HepG2 (cell line): Measurements from ENCODE around the gene SCN9A. TPM values are rescaled to one million over a fixed set of nuclear protein-coding genes. Genes with fewer than 3 reads are reported as not detected.

Source experiments
- ATAC-seq: fragments of 200-7000 bp; cut with Tn5 transposase; 3 replicates; pipeline ENCODE4 v1.9.1; 2020; ENCODE audit warnings: mild to moderate bottlenecking, moderate library complexity
- BruUV-seq: library from RNA; stranded (reverse); fragments of 400-500 nt; replicated peaks from 2 replicates; lab custom pipeline; 2021; lab: Mats Ljungman, UMichigan
- CTCF ChIA-PET: fragments of 300-600 bp; formaldehyde crosslinking; extraction: SDS; loops from one replicate; lab custom pipeline; 2021; ENCODE audit warnings: low total read pairs, inconsistent platforms, low intra/inter-chr PET ratio; lab: Yijun Ruan, JAX
- POLR2A ChIA-PET: fragments of 350-600 bp; sonication (Branson Sonifier 250); formaldehyde crosslinking; loops from one replicate; lab custom pipeline; 2020; ENCODE audit warnings: antibody characterized with exemption, inconsistent platforms; lab: Yijun Ruan, JAX
- DNase-seq: peaks from one replicate; pipeline ENCODE4 v3.0.0-alpha.2; 2015; ENCODE audit warnings: low spot score
- FAIRE-seq: peaks from 3 replicates; lab custom pipeline; 2011; peaks lifted over from hg19 to GRCh38; lab: Jason Lieb, UNC
- H2AFZ ChIP-seq: one replicate; pipeline ENCODE4 v1.6.1; 2011; ENCODE audit warnings: low read length, inconsistent platforms
- H3K27ac ChIP-seq: fragments of 300-600 bp; 3 replicates; pipeline ENCODE4 v1.8.0; 2011; ENCODE audit warnings: mixed run types, mild to moderate bottlenecking, mixed read lengths, low read length, inconsistent platforms; ENCODE audit not compliant: insufficient read depth; ENCODE audit errors: extremely low read length
- H3K27me3 ChIP-seq, 2 experiments: fragments of 200-600 bp in 1 of 2; 2 replicates in 1 of 2; 3 replicates in 1 of 2; pipeline versions ENCODE4 v1.6.0 to v1.8.0; 2011; ENCODE audit warnings: low read length in 2 of 2, mild to moderate bottlenecking in 2 of 2, moderate library complexity in 2 of 2, inconsistent platforms in 1 of 2; ENCODE audit not compliant: insufficient read depth in 2 of 2, control insufficient read depth in 1 of 2
- H3K36me3 ChIP-seq, 2 experiments: fragments of 200-600 bp in 1 of 2; replicated peaks in 1 of 2; 2 replicates in 1 of 2; 3 replicates in 1 of 2; pipeline versions ENCODE4 v1.5.1 to v1.8.0; 2011; ENCODE audit warnings: low read length in 2 of 2, inconsistent platforms in 1 of 2; ENCODE audit not compliant: insufficient read depth in 2 of 2, control insufficient read depth in 1 of 2
- H3K4me1 ChIP-seq: 2 replicates; pipeline ENCODE4 v1.5.1; 2012; ENCODE audit warnings: low read length, inconsistent platforms; ENCODE audit not compliant: insufficient read depth
- H3K4me2 ChIP-seq: 2 replicates; pipeline ENCODE4 v1.6.0; 2011; ENCODE audit warnings: low read depth, low read length, inconsistent platforms
- H3K4me3 ChIP-seq, 3 experiments: fragments of 200-600 bp in 1 of 3; sonication (generic), shearing (Covaris generic) in 1 of 3; replicated peaks in 1 of 3; 2 replicates each; pipeline ENCODE4 v1.5.1; 2011 to 2016; ENCODE audit warnings: low read length in 3 of 3, inconsistent platforms in 2 of 3, low read depth in 2 of 3, mild to moderate bottlenecking in 2 of 3, control low read depth in 1 of 3, mixed read lengths in 1 of 3; ENCODE audit not compliant: insufficient read depth in 1 of 3
- H3K79me2 ChIP-seq: one replicate; pipeline ENCODE4 v1.6.1; 2011; ENCODE audit warnings: low read length, inconsistent platforms; ENCODE audit not compliant: insufficient read depth
- H3K9ac ChIP-seq: 2 replicates; pipeline ENCODE4 v1.6.0; 2011; ENCODE audit warnings: mild to moderate bottlenecking, low read depth, low read length, inconsistent platforms; ENCODE audit not compliant: insufficient read depth
- H3K9me3 ChIP-seq: 2 replicates; pipeline ENCODE4 v1.5.1; 2012; ENCODE audit warnings: mild to moderate bottlenecking, low read length
- H4K20me1 ChIP-seq: 2 replicates; pipeline ENCODE4 v1.6.0; 2011; ENCODE audit warnings: inconsistent platforms, mild to moderate bottlenecking, low read length, moderate library complexity; ENCODE audit not compliant: insufficient read depth
- HDAC1 ChIP-seq: sonication (generic); formaldehyde crosslinking; IDR thresholded peaks from 2 replicates; pipeline ENCODE4 v1.5.1; 2020; ENCODE audit warnings: mild to moderate bottlenecking, missing genetic modification reagents
- HDAC2 ChIP-seq: sonication (generic); formaldehyde crosslinking; IDR thresholded peaks from 2 replicates; pipeline ENCODE4 v1.4.0; 2020; ENCODE audit warnings: missing genetic modification reagents
- KLF11 ChIP-seq: IDR thresholded peaks from 2 replicates; pipeline ENCODE4 v1.6.1; 2016; ENCODE audit warnings: missing compliant biosample characterization
- MIER3 ChIP-seq: IDR thresholded peaks from 2 replicates; pipeline ENCODE4 v1.6.1; 2016; ENCODE audit warnings: missing compliant biosample characterization, borderline replicate concordance
- RFX1 ChIP-seq: fragments of 450-650 bp; IDR thresholded peaks from 2 replicates; pipeline ENCODE4 v1.6.1; 2017
- SOX5 ChIP-seq: IDR thresholded peaks from 2 replicates; pipeline ENCODE4 v1.6.1; 2016; ENCODE audit warnings: borderline replicate concordance
- ZNF354B ChIP-seq: sonication (generic); formaldehyde crosslinking; IDR thresholded peaks from 2 replicates; pipeline ENCODE4 v1.8.0; 2022; ENCODE audit warnings: mild to moderate bottlenecking, missing genetic modification reagents
- ZNF644 ChIP-seq: IDR thresholded peaks from 2 replicates; pipeline ENCODE4 v1.6.1; 2016; ENCODE audit warnings: low read depth
- WGBS: methylation state at CpG from one replicate; pipeline ENCODE4 v1.1.6; 2017; ENCODE audit warnings: low lambda C conversion rate; 5-methylcytosine and 5-hydroxymethylcytosine counted together
- in situ Hi-C: cut with HindIII; loops from 2 replicates; pipeline ENCODE4 v1.10.0; 2017; ENCODE audit warnings: low pct_unique_long_range_greater_than_20kb; ENCODE audit not compliant: extremely low pct_ligation_motif_present
- intact Hi-C: fragments of 100-400 bp; cut with micrococcal nuclease; formaldehyde crosslinking; loops from one replicate; pipeline ENCODE4 v1.10.0; 2022; ENCODE audit not compliant: unreplicated experiment
- polyA plus RNA-seq, 8 experiments: library from polyadenylated mRNA; depleted of rRNA in 3 of 8; stranded (reverse) in 7 of 8; unstranded in 1 of 8; fragments of >200 nt; fragmentation: Illumina TruSeq in 4 of 8; extraction: Trizol in 4 of 8; gene quantifications; 2 replicates each; pipeline versions ENCODE4 v1.2.1 to v1.2.3, GENCODE V29; 2011 to 2016; ENCODE audit warnings: low read depth in 4 of 8, missing spikeins in 1 of 8, mixed read lengths in 1 of 8; ENCODE audit not compliant: insufficient read depth in 1 of 8
- total RNA-seq, 5 experiments: library from RNA; depleted of rRNA; stranded (reverse); fragments of >200 nt; fragmentation: Illumina TruSeq; extraction: Trizol; gene quantifications; 2 replicates each; pipeline ENCODE4 v1.2.3, GENCODE V29; 2016; ENCODE audit warnings: low read depth in 1 of 5
- TF ChIP-seq, protein P1 (sequence below): sonication (generic); formaldehyde crosslinking; conservative IDR thresholded peaks from 2 replicates; pipeline ENCODE4 v1.8.1; 2023; ENCODE audit warnings: missing genetic modification reagents
- TF ChIP-seq, protein P2 (sequence below): sonication (generic); formaldehyde crosslinking; IDR thresholded peaks from 2 replicates; pipeline ENCODE4 v1.4.0; 2020; ENCODE audit warnings: missing genetic modification reagents
- TF ChIP-seq, protein P3 (sequence below): sonication (generic); formaldehyde crosslinking; IDR thresholded peaks from 2 replicates; pipeline ENCODE4 v1.5.0; 2020; ENCODE audit warnings: missing genetic modification reagents
- TF ChIP-seq, protein P4 (sequence below): IDR thresholded peaks from 2 replicates; pipeline ENCODE4 v1.6.1; 2016; ENCODE audit warnings: low read depth
- TF ChIP-seq, protein P5 (sequence below): sonication (generic); formaldehyde crosslinking; IDR thresholded peaks from 2 replicates; pipeline ENCODE4 v1.5.0; 2020; ENCODE audit warnings: missing genetic modification reagents, mild to moderate bottlenecking, borderline replicate concordance
- TF ChIP-seq, protein P6 (sequence below): IDR thresholded peaks from 2 replicates; pipeline ENCODE4 v1.4.0; 2020; ENCODE audit warnings: mild to moderate bottlenecking, missing genetic modification reagents

SCN9A gene
- total and polyA plus RNA-seq, 2 of the 13 experiments (the other 11 are each of a cell fraction or from before 2014, with no cell fraction given), result 15.3 to 24.3 TPM

DNA sequence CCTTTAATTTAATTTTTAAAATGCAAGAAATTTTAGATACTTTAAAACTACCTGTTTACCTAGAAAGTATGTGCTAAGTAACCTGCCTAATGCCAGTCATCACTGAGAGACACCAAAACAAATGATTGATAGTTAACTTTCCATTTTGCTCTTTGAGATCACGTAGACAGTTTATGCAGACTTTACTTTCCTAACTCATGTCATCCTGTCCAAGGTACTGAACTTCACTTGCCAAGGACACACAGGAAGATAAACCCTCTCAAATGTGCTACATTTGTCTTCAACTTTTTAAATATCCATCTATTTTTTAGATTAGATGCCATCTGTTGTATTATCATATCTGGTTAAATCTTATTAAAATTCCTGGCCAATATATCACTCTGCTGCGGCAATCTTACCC, 227.9 kb downstream of the SCN9A start:
- peaks cover 32% of the 10 kb centered on the region for H3K4me1 ChIP-seq
- DNase-seq (peak; percentile 36), ATAC-seq (peak; percentile 71), FAIRE-seq (no peak)
- H2AFZ ChIP-seq, result no peak overlapping the region
- H4K20me1 ChIP-seq, result no peaks in the 10 kb centered on the region
- intact Hi-C loops (no loop called here), in situ Hi-C loops (no loop called here)
- no TSS peak for BruUV-seq
- H3K4me2 ChIP-seq, result no peak overlapping the region
- H3K4me3 ChIP-seq, result no peak overlapping the region
- no peak overlapping the region for H3K27ac ChIP-seq
- CTCF ChIA-PET, result no interaction called here
- H3K27me3 ChIP-seq, result no peaks in the 10 kb centered on the region
- 66% methylated on average over 2 of the region's 2 CpGs for WGBS
- H3K9ac ChIP-seq, result no peak overlapping the region
- no peaks in the 10 kb centered on the region for H3K9me3 ChIP-seq
- H3K79me2 ChIP-seq, result no peaks in the 10 kb centered on the region
- H3K36me3 ChIP-seq, result no peaks in the 10 kb centered on the region
- POLR2A ChIA-PET, result no interaction called here
- TF ChIP-seq ZNF354B, result no peak
- peak; percentile 76 for TF ChIP-seq HDAC2
- peak; percentile 35; the same call in 1 of the 2 replicates for TF ChIP-seq SOX5 (CRISPR knock-in tag)
- TF ChIP-seq MIER3 (CRISPR knock-in tag), result peak; percentile 65; the same call in 1 of the 2 replicates
- TF ChIP-seq HDAC1 (CRISPR knock-in tag), result peak; percentile 41; the same call in 1 of the 2 replicates
- TF ChIP-seq, protein P1, sequence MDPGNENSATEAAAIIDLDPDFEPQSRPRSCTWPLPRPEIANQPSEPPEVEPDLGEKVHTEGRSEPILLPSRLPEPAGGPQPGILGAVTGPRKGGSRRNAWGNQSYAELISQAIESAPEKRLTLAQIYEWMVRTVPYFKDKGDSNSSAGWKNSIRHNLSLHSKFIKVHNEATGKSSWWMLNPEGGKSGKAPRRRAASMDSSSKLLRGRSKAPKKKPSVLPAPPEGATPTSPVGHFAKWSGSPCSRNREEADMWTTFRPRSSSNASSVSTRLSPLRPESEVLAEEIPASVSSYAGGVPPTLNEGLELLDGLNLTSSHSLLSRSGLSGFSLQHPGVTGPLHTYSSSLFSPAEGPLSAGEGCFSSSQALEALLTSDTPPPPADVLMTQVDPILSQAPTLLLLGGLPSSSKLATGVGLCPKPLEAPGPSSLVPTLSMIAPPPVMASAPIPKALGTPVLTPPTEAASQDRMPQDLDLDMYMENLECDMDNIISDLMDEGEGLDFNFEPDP (CRISPR knock-in tag), result 0 out of 2 replicates have a peak, but pooled peaks have one; percentile 69
- TF ChIP-seq, protein P2, sequence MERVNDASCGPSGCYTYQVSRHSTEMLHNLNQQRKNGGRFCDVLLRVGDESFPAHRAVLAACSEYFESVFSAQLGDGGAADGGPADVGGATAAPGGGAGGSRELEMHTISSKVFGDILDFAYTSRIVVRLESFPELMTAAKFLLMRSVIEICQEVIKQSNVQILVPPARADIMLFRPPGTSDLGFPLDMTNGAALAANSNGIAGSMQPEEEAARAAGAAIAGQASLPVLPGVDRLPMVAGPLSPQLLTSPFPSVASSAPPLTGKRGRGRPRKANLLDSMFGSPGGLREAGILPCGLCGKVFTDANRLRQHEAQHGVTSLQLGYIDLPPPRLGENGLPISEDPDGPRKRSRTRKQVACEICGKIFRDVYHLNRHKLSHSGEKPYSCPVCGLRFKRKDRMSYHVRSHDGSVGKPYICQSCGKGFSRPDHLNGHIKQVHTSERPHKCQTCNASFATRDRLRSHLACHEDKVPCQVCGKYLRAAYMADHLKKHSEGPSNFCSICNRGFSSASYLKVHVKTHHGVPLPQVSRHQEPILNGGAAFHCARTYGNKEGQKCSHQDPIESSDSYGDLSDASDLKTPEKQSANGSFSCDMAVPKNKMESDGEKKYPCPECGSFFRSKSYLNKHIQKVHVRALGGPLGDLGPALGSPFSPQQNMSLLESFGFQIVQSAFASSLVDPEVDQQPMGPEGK, result no peak
- TF ChIP-seq KLF11 (CRISPR knock-in tag), result no peak
- peak; percentile 65; the same call in 1 of the 2 replicates for TF ChIP-seq ZNF644 (CRISPR knock-in tag)
- TF ChIP-seq, protein P3, sequence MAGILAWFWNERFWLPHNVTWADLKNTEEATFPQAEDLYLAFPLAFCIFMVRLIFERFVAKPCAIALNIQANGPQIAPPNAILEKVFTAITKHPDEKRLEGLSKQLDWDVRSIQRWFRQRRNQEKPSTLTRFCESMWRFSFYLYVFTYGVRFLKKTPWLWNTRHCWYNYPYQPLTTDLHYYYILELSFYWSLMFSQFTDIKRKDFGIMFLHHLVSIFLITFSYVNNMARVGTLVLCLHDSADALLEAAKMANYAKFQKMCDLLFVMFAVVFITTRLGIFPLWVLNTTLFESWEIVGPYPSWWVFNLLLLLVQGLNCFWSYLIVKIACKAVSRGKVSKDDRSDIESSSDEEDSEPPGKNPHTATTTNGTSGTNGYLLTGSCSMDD, result no peak
- TF ChIP-seq RFX1, result no peak
- TF ChIP-seq, protein P4, sequence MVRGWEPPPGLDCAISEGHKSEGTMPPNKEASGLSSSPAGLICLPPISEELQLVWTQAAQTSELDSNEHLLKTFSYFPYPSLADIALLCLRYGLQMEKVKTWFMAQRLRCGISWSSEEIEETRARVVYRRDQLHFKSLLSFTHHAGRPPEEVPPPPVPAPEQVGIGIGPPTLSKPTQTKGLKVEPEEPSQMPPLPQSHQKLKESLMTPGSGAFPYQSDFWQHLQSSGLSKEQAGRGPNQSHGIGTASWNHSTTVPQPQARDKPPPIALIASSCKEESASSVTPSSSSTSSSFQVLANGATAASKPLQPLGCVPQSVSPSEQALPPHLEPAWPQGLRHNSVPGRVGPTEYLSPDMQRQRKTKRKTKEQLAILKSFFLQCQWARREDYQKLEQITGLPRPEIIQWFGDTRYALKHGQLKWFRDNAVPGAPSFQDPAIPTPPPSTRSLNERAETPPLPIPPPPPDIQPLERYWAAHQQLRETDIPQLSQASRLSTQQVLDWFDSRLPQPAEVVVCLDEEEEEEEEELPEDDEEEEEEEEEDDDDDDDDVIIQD (CRISPR knock-in tag), result peak; percentile 82; the same call in 1 of the 2 replicates
- TF ChIP-seq, protein P5, sequence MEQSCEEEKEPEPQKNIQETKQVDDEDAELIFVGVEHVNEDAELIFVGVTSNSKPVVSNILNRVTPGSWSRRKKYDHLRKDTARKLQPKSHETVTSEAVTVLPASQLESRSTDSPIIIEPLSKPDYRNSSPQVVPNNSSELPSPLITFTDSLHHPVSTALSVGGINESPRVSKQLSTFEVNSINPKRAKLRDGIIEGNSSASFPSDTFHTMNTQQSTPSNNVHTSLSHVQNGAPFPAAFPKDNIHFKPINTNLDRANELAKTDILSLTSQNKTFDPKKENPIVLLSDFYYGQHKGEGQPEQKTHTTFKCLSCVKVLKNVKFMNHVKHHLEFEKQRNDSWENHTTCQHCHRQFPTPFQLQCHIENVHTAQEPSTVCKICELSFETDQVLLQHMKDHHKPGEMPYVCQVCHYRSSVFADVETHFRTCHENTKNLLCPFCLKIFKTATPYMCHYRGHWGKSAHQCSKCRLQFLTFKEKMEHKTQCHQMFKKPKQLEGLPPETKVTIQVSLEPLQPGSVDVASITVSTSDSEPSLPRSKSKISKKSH (CRISPR knock-in tag), result no peak
- TF ChIP-seq, protein P6, sequence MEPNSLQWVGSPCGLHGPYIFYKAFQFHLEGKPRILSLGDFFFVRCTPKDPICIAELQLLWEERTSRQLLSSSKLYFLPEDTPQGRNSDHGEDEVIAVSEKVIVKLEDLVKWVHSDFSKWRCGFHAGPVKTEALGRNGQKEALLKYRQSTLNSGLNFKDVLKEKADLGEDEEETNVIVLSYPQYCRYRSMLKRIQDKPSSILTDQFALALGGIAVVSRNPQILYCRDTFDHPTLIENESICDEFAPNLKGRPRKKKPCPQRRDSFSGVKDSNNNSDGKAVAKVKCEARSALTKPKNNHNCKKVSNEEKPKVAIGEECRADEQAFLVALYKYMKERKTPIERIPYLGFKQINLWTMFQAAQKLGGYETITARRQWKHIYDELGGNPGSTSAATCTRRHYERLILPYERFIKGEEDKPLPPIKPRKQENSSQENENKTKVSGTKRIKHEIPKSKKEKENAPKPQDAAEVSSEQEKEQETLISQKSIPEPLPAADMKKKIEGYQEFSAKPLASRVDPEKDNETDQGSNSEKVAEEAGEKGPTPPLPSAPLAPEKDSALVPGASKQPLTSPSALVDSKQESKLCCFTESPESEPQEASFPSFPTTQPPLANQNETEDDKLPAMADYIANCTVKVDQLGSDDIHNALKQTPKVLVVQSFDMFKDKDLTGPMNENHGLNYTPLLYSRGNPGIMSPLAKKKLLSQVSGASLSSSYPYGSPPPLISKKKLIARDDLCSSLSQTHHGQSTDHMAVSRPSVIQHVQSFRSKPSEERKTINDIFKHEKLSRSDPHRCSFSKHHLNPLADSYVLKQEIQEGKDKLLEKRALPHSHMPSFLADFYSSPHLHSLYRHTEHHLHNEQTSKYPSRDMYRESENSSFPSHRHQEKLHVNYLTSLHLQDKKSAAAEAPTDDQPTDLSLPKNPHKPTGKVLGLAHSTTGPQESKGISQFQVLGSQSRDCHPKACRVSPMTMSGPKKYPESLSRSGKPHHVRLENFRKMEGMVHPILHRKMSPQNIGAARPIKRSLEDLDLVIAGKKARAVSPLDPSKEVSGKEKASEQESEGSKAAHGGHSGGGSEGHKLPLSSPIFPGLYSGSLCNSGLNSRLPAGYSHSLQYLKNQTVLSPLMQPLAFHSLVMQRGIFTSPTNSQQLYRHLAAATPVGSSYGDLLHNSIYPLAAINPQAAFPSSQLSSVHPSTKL (CRISPR knock-in tag), result peak; percentile 59
